Keratinocyte (primary cell): ENCODE data around the gene UBE2E3. TPM values are rescaled to one million over a fixed set of nuclear protein-coding genes. Genes with fewer than 3 reads are reported as not detected.

Experiments used
- DNase-seq: peaks from one replicate; pipeline ENCODE4 v3.0.0-alpha.2; 2011; ENCODE audit warnings: low read depth, missing footprints, low spot score
- FAIRE-seq: peaks from 2 replicates; lab custom pipeline; 2011; peaks lifted over from hg19 to GRCh38; lab: Jason Lieb, UNC
- H2AFZ ChIP-seq: 2 replicates; pipeline ENCODE4 v1.6.0; 2012; ENCODE audit warnings: low read length, control low read depth, inconsistent platforms; ENCODE audit not compliant: control insufficient read depth
- H3K27ac ChIP-seq: 2 replicates; pipeline ENCODE4 v1.5.1; 2011; ENCODE audit warnings: low read length; ENCODE audit not compliant: control insufficient read depth, insufficient read depth
- H3K27me3 ChIP-seq: 3 replicates; pipeline ENCODE4 v1.6.0; 2011; ENCODE audit warnings: low read length; ENCODE audit not compliant: control insufficient read depth, insufficient read depth; ENCODE audit errors: extremely low read depth
- H3K36me3 ChIP-seq, 2 experiments: 2 replicates in 1 of 2; 3 replicates in 1 of 2; pipeline ENCODE4 v1.5.1; 2011; ENCODE audit warnings: low read length in 2 of 2, mild to moderate bottlenecking in 1 of 2; ENCODE audit not compliant: control insufficient read depth in 2 of 2, insufficient read depth in 2 of 2; ENCODE audit errors: extremely low read depth in 1 of 2
- H3K4me1 ChIP-seq: 3 replicates; pipeline ENCODE4 v1.5.1; 2011; ENCODE audit warnings: low read length; ENCODE audit not compliant: control insufficient read depth, insufficient read depth; ENCODE audit errors: extremely low read depth
- H3K4me2 ChIP-seq: 3 replicates; pipeline ENCODE4 v1.6.0; 2011; ENCODE audit warnings: low read depth, low read length; ENCODE audit not compliant: control insufficient read depth, insufficient read depth; ENCODE audit errors: extremely low read depth
- H3K4me3 ChIP-seq, 3 experiments: fragments of 200-600 bp in 1 of 3; sonication (generic) in 1 of 3; 2 replicates in 2 of 3; 3 replicates in 1 of 3; pipeline ENCODE4 v1.5.1; 2011 to 2016; ENCODE audit warnings: low read length in 3 of 3, mild to moderate bottlenecking in 3 of 3, control low read depth in 2 of 3, inconsistent platforms in 1 of 3, low read depth in 1 of 3, mixed read lengths in 1 of 3, mixed run types in 1 of 3, moderate library complexity in 1 of 3; ENCODE audit not compliant: control insufficient read depth in 2 of 3, insufficient read depth in 2 of 3; ENCODE audit errors: extremely low read depth in 1 of 3
- H3K79me2 ChIP-seq: 2 replicates; pipeline ENCODE4 v1.6.0; 2012; ENCODE audit warnings: low read length; ENCODE audit not compliant: control insufficient read depth, insufficient read depth
- H3K9ac ChIP-seq: 3 replicates; pipeline ENCODE4 v1.6.0; 2011; ENCODE audit warnings: low read length; ENCODE audit not compliant: control insufficient read depth, insufficient read depth; ENCODE audit errors: extremely low read depth
- H3K9me1 ChIP-seq: 3 replicates; pipeline ENCODE4 v1.6.0; 2011; ENCODE audit warnings: low read length; ENCODE audit not compliant: control insufficient read depth, insufficient read depth; ENCODE audit errors: extremely low read depth
- H3K9me3 ChIP-seq: 2 replicates; pipeline ENCODE4 v1.5.1; 2012; ENCODE audit warnings: low read depth, low read length; ENCODE audit not compliant: control insufficient read depth
- H4K20me1 ChIP-seq: 3 replicates; pipeline ENCODE4 v1.6.0; 2011; ENCODE audit warnings: low read length; ENCODE audit not compliant: control insufficient read depth, insufficient read depth; ENCODE audit errors: extremely low read depth
- EZH2 ChIP-seq: IDR thresholded peaks from one replicate; pipeline ENCODE4 v1.6.1; 2012; ENCODE audit warnings: inconsistent platforms, mild to moderate bottlenecking, low read length, moderate library complexity
- dilution Hi-C: fragments of 300-500 bp; cut with MboI; formaldehyde crosslinking; loops from one replicate; pipeline ENCODE4 v1.7.0; 2020; ENCODE audit warnings: low sequenced_read_pairs; ENCODE audit not compliant: extremely low pct_ligation_motif_present
- polyA plus RNA-seq, 5 experiments: library from polyadenylated mRNA; depleted of rRNA in 3 of 5; stranded (reverse) in 3 of 5; stranded (forward) in 1 of 5; unstranded in 1 of 5; fragments of >200 nt; gene quantifications; 1 replicate in 1 of 5; 2 replicates in 3 of 5; 3 replicates in 1 of 5; pipeline versions ENCODE4 v1.2.1 to v1.2.3, GENCODE V29; 2011 to 2012; ENCODE audit warnings: missing spikeins in 2 of 5, low read depth in 1 of 5, low replicate concordance in 1 of 5
- TF ChIP-seq, protein P1 (sequence below), 3 experiments: IDR thresholded peaks in 1 of 3; conservative IDR thresholded peaks in 1 of 3; optimal IDR thresholded peaks in 1 of 3; 2 replicates in 2 of 3; 3 replicates in 1 of 3; pipeline versions ENCODE3 to v1.5.1; 2011; ENCODE audit warnings: low read length in 3 of 3, mild to moderate bottlenecking in 3 of 3, moderate library complexity in 2 of 3, control low read depth in 1 of 3, inconsistent platforms in 1 of 3; ENCODE audit not compliant: insufficient read depth in 2 of 3; ENCODE audit errors: extremely low read depth in 1 of 3

UBE2E3 gene
- polyA plus RNA-seq, 1 donor (not counting 4 experiments of a cell fraction or from before 2014, with no cell fraction given): 91.1 TPM

DNA sequence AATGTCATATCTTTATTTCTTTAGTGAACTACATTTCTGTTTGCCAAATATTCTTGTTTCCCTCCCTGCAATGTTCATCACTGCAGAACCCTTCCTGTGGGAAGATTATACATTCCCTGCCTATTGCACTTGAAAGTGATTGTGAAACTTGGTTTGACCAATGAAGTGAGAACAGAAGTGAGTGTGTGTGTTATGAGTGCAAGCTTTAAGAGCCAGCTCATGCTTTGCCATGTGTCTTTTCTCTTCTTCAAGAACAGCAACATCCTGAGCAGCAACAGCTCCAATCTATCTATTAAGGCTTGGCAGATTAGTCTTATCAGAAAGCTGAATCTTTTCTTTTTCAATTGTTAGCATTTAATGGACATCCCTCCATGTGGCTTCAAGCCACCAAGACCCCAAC is 42.0 kb upstream of the UBE2E3 start:
- Histone ChIP-seq H3K4me2 (no peak overlapping the region), H3K27me3 (no peaks in the 10 kb centered on the region), H3K27ac (no peak overlapping the region), H3K4me1 (no peaks in the 10 kb centered on the region), H2AFZ (no peak overlapping the region), H4K20me1 (no peaks in the 10 kb centered on the region), H3K9me1 (no peaks in the 10 kb centered on the region), H3K4me3 (no peak overlapping the region), H3K9ac (no peak overlapping the region), H3K9me3 (no peaks in the 10 kb centered on the region), H3K79me2 (no peaks in the 10 kb centered on the region), H3K36me3 (no peaks in the 10 kb centered on the region)
- FAIRE-seq (no peak), DNase-seq (no peak)
- TF ChIP-seq, protein P1, sequence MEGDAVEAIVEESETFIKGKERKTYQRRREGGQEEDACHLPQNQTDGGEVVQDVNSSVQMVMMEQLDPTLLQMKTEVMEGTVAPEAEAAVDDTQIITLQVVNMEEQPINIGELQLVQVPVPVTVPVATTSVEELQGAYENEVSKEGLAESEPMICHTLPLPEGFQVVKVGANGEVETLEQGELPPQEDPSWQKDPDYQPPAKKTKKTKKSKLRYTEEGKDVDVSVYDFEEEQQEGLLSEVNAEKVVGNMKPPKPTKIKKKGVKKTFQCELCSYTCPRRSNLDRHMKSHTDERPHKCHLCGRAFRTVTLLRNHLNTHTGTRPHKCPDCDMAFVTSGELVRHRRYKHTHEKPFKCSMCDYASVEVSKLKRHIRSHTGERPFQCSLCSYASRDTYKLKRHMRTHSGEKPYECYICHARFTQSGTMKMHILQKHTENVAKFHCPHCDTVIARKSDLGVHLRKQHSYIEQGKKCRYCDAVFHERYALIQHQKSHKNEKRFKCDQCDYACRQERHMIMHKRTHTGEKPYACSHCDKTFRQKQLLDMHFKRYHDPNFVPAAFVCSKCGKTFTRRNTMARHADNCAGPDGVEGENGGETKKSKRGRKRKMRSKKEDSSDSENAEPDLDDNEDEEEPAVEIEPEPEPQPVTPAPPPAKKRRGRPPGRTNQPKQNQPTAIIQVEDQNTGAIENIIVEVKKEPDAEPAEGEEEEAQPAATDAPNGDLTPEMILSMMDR (optimal IDR thresholded peaks at IDR 0.05 in 1 of 3, IDR thresholded peaks at IDR 0.05 in 1 of 3, conservative IDR thresholded peaks at IDR 0.05 in 1 of 3; ENCODE audit: extremely low read depth in 1 of 3, insufficient read depth in 2 of 3, low read length in 3 of 3): no peak
- no peak for TF ChIP-seq EZH2
- dilution Hi-C loops: no loop called here

DNA sequence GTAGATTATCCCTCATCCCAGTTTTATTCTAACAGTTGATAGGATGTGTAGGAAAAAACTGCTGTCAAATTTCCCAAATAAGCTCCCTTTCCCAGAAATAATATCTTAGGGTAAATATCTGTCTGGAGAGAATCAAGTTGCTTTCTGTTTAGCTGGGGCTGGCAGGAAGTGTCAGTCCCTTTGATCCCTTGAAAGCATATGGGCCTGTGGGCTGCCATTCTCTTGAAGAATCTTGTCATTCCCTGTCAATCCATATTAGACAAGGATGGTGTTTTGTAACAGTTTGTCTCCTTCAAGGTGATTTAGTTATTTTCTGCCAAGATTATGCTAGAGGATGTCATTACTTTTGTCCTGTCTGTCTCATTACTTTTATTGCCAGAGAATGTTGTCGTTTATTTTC is 37.1 kb upstream of the UBE2E3 start:
- Histone ChIP-seq H4K20me1 (no peaks in the 10 kb centered on the region), H3K36me3 (no peaks in the 10 kb centered on the region), H3K79me2 (no peaks in the 10 kb centered on the region), H3K9ac (no peak overlapping the region), H2AFZ (no peak overlapping the region), H3K27ac (no peak overlapping the region), H3K4me1 (no peaks in the 10 kb centered on the region), H3K9me3 (no peaks in the 10 kb centered on the region), H3K4me3 (no peak overlapping the region), H3K27me3 (no peaks in the 10 kb centered on the region), H3K4me2 (no peak overlapping the region), H3K9me1 (no peaks in the 10 kb centered on the region)
- dilution Hi-C loops: no loop called here
- FAIRE-seq (no peak), DNase-seq (no peak)
- TF ChIP-seq EZH2: no peak
- TF ChIP-seq, protein P1 (optimal IDR thresholded peaks at IDR 0.05 in 1 of 3, IDR thresholded peaks at IDR 0.05 in 1 of 3, conservative IDR thresholded peaks at IDR 0.05 in 1 of 3; ENCODE audit: extremely low read depth in 1 of 3, insufficient read depth in 2 of 3, low read length in 3 of 3): no peak
